ENCODE results near the gene EZH2.

Gene EZH2

DNA sequence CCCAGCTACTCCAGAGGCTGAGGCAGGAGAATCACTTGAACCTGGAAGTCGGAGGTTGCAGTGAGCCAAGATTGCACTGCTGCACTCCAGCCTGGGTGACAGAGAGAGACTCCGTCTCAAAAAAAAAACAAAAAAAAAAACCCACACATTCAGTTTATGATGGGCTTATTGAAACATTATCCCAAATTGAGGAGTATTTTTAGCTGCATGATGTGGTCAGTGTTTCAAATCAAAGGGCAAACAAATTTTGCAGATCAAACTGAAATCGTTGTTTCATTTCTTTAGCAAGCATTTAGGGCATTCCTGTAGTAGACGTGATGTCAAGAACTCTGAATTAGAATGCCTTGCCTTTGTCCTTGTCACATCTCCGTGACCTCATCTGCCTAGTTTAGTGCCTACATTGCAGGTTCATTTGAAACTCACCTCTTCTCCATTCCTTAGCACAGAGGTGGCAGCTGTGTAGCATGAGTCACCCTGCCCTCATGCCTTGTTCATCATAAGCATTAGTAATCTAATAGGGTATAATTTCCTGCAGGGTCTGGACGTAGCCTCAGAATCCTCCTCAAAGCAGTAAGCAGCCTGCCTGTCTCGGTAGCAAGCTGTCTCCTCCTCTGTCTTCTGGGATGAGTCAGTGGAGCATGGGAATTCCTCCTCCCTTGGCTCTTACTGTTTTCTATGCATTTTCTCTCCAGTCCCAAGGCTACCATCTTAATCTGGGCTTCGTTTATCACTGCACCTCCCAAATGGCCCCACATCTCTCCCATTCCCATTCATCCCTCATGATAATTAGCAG lies 111.6 kb downstream of the EZH2 start:
- DNase-seq (ENCODE audit: low read depth in 2 of 2): peak in 1 of 2 donors; percentile 25

DNA sequence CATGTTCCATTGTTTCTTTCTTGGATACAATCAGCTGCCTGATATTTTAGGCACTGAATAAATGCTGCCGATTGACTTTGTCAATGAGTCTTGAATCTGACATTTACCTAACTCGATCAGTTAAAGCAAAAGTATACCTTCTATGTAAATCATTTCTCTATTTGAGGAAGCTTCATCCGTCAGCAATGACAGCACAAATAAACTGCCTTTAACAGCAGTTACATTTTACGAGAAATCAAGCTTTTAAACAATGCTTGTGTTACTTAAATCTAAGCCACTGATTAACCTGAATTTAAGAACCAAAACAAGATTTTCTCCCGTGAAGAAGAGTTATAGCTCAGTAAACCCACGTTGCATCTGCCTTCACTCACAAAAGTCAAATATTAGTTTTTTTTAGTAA lies 114.1 kb downstream of the EZH2 start:
- DNase-seq (ENCODE audit: low read depth in 2 of 2): no peak

DNA sequence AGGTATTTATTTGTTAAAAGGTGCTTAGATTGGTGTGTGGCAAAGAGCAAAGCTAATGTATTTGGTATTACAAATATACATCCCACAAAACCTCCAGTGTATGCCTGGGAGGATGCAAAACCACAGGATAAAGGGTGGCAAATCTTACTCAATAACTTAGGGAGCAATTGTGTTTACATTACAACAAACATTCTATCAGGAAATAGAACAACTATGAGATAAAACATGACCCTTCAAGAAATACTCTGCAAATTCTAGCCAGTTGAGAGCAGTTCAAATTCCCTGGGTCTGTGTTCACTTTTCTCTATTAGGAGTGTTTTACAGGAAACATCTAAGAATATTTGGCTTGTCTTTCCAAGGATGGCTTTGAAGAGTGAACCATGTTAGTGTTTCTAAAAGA lies 120.5 kb downstream of the EZH2 start:
- no peak for DNase-seq (ENCODE audit: low read depth in 2 of 2)

DNA sequence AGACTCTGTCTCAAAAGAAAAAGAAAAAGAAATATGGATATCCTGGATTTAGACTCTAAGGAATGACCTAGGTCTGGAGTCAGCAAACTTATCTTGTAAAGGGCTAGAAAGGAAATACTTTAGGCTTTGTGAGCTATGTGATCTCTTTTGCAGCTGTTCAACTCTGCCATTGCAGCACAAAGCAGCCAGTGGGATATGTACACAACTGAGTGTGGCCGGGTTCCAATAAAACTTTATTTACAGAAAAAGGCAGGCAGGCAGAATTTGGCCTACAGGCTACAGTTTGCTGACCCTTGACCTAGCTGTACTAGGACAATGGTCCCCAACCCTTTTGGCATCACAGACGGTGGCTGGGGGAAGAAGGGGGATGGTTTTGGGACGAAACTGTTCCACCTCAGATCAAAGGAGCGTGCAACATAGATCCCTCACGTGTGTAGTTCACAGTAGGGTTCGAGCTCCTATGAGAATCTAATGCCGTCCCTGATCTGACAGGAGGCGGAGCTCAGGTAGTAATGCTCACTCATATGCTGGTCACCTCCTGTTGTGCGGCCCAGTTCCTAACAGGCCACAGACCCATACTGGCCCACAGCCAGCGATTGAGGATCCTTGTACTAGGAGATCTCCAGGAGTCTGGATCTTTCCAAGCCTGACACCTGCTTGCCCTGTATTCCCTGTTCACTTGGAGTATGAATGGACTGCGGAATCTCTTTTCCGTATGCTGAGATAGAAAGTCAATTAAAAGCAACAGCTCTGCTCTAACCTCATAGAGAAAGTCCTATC lies 122.4 kb downstream of the EZH2 start:
- no peak for DNase-seq (ENCODE audit: low read depth in 2 of 2)

All from stimulated activated CD8-positive, alpha-beta memory T cell treated with anti-CD3 and anti-CD28 coated beads, Interleukin-15, amount 100 ng/mL, for 4 hours (primary cell).